ENCODE results near the gene CADM1. TPM values are rescaled to one million over a fixed set of nuclear protein-coding genes. Genes with fewer than 3 reads are reported as not detected.

CADM1 gene
- polyA plus RNA-seq, 1 donor (not counting 4 experiments of a cell fraction or from before 2014, with no cell fraction given) = 9.5 TPM

- H3K4me1 ChIP-seq (ENCODE audit: control insufficient read depth, extremely low read depth, insufficient read depth, low read length) = peaks cover 10% of the 10 kb centered on the region
- no peak for TF ChIP-seq CTCF (optimal IDR thresholded peaks at IDR 0.05 in 1 of 3, IDR thresholded peaks at IDR 0.05 in 1 of 3, conservative IDR thresholded peaks at IDR 0.05 in 1 of 3; ENCODE audit: extremely low read depth in 1 of 3, insufficient read depth in 2 of 3, low read length in 3 of 3)
- no peak for TF ChIP-seq EZH2 (IDR thresholded peaks at IDR 0.05; ENCODE audit: low read length)
- dilution Hi-C loops (cut with MboI; ENCODE audit: extremely low pct_ligation_motif_present, low sequenced_read_pairs) = no loop called here
- no peaks in the 10 kb centered on the region for H3K9me3 ChIP-seq (ENCODE audit: control insufficient read depth, low read depth, low read length)
- no peaks in the 10 kb centered on the region for H3K79me2 ChIP-seq (ENCODE audit: control insufficient read depth, insufficient read depth, low read length)
- H3K4me2 ChIP-seq (ENCODE audit: control insufficient read depth, extremely low read depth, insufficient read depth, low read depth, low read length) = no peak overlapping the region
- no peak overlapping the region for H2AFZ ChIP-seq (ENCODE audit: control insufficient read depth, low read length)
- no peaks in the 10 kb centered on the region for H4K20me1 ChIP-seq (ENCODE audit: control insufficient read depth, extremely low read depth, insufficient read depth, low read length)
- H3K4me3 ChIP-seq (ENCODE audit: control insufficient read depth in 2 of 3, extremely low read depth in 1 of 3, insufficient read depth in 2 of 3, low read depth in 1 of 3, low read length in 3 of 3) = no peak overlapping the region
- H3K9me1 ChIP-seq (ENCODE audit: control insufficient read depth, extremely low read depth, insufficient read depth, low read length) = no peaks in the 10 kb centered on the region
- H3K9ac ChIP-seq (ENCODE audit: control insufficient read depth, extremely low read depth, insufficient read depth, low read length) = no peak overlapping the region
- no peaks in the 10 kb centered on the region for H3K27me3 ChIP-seq (ENCODE audit: control insufficient read depth, extremely low read depth, insufficient read depth, low read length)
- no peak for DNase-seq (ENCODE audit: low read depth, low spot score)
- H3K36me3 ChIP-seq (ENCODE audit: control insufficient read depth in 2 of 2, extremely low read depth in 1 of 2, insufficient read depth in 2 of 2, low read length in 2 of 2) = no peaks in the 10 kb centered on the region
- no peak overlapping the region for H3K27ac ChIP-seq (ENCODE audit: control insufficient read depth, insufficient read depth, low read length)
- no peak for FAIRE-seq
Observed at GRCh38 chr11:115167456-115167855, 336.8 kb downstream of the CADM1 start.

GRCh38 chr11:115166820-115167219, 337.4 kb downstream of the CADM1 start:
- TF ChIP-seq EZH2 (IDR thresholded peaks at IDR 0.05; ENCODE audit: low read length) (no peak), CTCF (optimal IDR thresholded peaks at IDR 0.05 in 1 of 3, IDR thresholded peaks at IDR 0.05 in 1 of 3, conservative IDR thresholded peaks at IDR 0.05 in 1 of 3; ENCODE audit: extremely low read depth in 1 of 3, insufficient read depth in 2 of 3, low read length in 3 of 3) (no peak)
- Histone ChIP-seq H3K4me2 (ENCODE audit: control insufficient read depth, extremely low read depth, insufficient read depth, low read depth, low read length) (no peak overlapping the region), H3K9me3 (ENCODE audit: control insufficient read depth, low read depth, low read length) (no peaks in the 10 kb centered on the region), H3K36me3 (ENCODE audit: control insufficient read depth in 2 of 2, extremely low read depth in 1 of 2, insufficient read depth in 2 of 2, low read length in 2 of 2) (no peaks in the 10 kb centered on the region), H3K9me1 (ENCODE audit: control insufficient read depth, extremely low read depth, insufficient read depth, low read length) (no peaks in the 10 kb centered on the region), H3K27ac (ENCODE audit: control insufficient read depth, insufficient read depth, low read length) (no peak overlapping the region), H3K4me3 (ENCODE audit: control insufficient read depth in 2 of 3, extremely low read depth in 1 of 3, insufficient read depth in 2 of 3, low read depth in 1 of 3, low read length in 3 of 3) (no peak overlapping the region), H3K9ac (ENCODE audit: control insufficient read depth, extremely low read depth, insufficient read depth, low read length) (no peak overlapping the region), H3K27me3 (ENCODE audit: control insufficient read depth, extremely low read depth, insufficient read depth, low read length) (no peaks in the 10 kb centered on the region), H4K20me1 (ENCODE audit: control insufficient read depth, extremely low read depth, insufficient read depth, low read length) (no peaks in the 10 kb centered on the region), H3K79me2 (ENCODE audit: control insufficient read depth, insufficient read depth, low read length) (no peaks in the 10 kb centered on the region), H3K4me1 (ENCODE audit: control insufficient read depth, extremely low read depth, insufficient read depth, low read length) (peaks cover 10% of the 10 kb centered on the region), H2AFZ (ENCODE audit: control insufficient read depth, low read length) (no peak overlapping the region)
- no peak for DNase-seq (ENCODE audit: low read depth, low spot score)
- dilution Hi-C loops (cut with MboI; ENCODE audit: extremely low pct_ligation_motif_present, low sequenced_read_pairs) = no loop called here
- FAIRE-seq = no peak

Data from keratinocyte (primary cell).